Panc1 (cell line): ENCODE data around the gene NFIC.

ENCODE experiments used
- TF ChIP-seq, protein P1 (sequence below): fragments of 450-650 bp; IDR thresholded peaks from 2 replicates; pipeline ENCODE4 v1.5.1; 2017; ENCODE audit warnings: mild to moderate bottlenecking
- TF ChIP-seq, protein P2 (sequence below), 2 experiments: IDR thresholded peaks; 2 replicates each; pipeline ENCODE4 v1.6.1; 2011 to 2012; ENCODE audit warnings: low read depth in 2 of 2, control low read depth in 1 of 2, low read length in 1 of 2, mild to moderate bottlenecking in 1 of 2, moderate library complexity in 1 of 2; ENCODE audit not compliant: insufficient read depth in 1 of 2

- TF ChIP-seq, protein P1, sequence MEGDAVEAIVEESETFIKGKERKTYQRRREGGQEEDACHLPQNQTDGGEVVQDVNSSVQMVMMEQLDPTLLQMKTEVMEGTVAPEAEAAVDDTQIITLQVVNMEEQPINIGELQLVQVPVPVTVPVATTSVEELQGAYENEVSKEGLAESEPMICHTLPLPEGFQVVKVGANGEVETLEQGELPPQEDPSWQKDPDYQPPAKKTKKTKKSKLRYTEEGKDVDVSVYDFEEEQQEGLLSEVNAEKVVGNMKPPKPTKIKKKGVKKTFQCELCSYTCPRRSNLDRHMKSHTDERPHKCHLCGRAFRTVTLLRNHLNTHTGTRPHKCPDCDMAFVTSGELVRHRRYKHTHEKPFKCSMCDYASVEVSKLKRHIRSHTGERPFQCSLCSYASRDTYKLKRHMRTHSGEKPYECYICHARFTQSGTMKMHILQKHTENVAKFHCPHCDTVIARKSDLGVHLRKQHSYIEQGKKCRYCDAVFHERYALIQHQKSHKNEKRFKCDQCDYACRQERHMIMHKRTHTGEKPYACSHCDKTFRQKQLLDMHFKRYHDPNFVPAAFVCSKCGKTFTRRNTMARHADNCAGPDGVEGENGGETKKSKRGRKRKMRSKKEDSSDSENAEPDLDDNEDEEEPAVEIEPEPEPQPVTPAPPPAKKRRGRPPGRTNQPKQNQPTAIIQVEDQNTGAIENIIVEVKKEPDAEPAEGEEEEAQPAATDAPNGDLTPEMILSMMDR, result no peak
- TF ChIP-seq, protein P2, sequence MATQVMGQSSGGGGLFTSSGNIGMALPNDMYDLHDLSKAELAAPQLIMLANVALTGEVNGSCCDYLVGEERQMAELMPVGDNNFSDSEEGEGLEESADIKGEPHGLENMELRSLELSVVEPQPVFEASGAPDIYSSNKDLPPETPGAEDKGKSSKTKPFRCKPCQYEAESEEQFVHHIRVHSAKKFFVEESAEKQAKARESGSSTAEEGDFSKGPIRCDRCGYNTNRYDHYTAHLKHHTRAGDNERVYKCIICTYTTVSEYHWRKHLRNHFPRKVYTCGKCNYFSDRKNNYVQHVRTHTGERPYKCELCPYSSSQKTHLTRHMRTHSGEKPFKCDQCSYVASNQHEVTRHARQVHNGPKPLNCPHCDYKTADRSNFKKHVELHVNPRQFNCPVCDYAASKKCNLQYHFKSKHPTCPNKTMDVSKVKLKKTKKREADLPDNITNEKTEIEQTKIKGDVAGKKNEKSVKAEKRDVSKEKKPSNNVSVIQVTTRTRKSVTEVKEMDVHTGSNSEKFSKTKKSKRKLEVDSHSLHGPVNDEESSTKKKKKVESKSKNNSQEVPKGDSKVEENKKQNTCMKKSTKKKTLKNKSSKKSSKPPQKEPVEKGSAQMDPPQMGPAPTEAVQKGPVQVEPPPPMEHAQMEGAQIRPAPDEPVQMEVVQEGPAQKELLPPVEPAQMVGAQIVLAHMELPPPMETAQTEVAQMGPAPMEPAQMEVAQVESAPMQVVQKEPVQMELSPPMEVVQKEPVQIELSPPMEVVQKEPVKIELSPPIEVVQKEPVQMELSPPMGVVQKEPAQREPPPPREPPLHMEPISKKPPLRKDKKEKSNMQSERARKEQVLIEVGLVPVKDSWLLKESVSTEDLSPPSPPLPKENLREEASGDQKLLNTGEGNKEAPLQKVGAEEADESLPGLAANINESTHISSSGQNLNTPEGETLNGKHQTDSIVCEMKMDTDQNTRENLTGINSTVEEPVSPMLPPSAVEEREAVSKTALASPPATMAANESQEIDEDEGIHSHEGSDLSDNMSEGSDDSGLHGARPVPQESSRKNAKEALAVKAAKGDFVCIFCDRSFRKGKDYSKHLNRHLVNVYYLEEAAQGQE (IDR thresholded peaks at IDR 0.05; ENCODE audit: insufficient read depth in 1 of 2, low read depth in 2 of 2, low read length in 1 of 2), result no peak
Observed at GRCh38 chr19:3325451-3325850, 40.9 kb upstream of the NFIC start.
